Epidermal melanocyte (primary cell): ENCODE results near the gene EFR3B.
"Not testable (repeated sequence)": the region's sequence is repeated elsewhere in the genome, so short reads cannot be mapped to it uniquely, and the experiment has no call there.

Experiments
- DNase-seq: peaks from one replicate; pipeline ENCODE4 v3.0.0; 2011; ENCODE audit warnings: low spot score; ENCODE audit not compliant: insufficient read length

Gene EFR3B

GRCh38 chr2:25145803-25146202, 103.9 kb downstream of the EFR3B start:
- no peak for DNase-seq

GRCh38 chr2:25146896-25147295, 105.0 kb downstream of the EFR3B start:
- DNase-seq = no peak

DNA sequence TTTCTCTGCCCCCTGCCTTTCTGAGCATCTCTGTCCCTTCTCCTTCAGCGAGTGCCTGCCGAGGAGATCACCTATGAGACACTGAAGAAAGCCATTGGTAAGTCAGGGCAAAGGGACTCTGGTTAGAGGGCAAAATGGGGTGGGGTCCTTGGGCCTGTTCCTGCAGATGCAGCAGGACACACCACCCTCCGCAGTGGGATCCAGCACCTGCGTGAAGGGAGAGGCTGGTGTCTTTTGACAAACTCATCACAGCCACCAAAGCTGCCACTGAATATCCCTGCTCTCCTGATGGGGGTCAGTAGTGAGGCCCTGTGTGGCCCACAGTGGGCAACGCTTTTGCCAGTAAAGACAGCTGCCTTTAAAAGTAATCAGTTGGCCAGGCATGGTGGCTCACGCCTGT, 107.8 kb downstream of the EFR3B start:
- DNase-seq = no peak

GRCh38 chr2:25150993-25151392, 109.1 kb downstream of the EFR3B start:
- not testable (repeated sequence) for DNase-seq

- DNase-seq = no peak
Measured at GRCh38 chr2:25151718-25152117, 109.8 kb downstream of the EFR3B start.

- no peak for DNase-seq
Measured at GRCh38 chr2:25155401-25155800, 113.5 kb downstream of the EFR3B start.

GRCh38 chr2:25158096-25158852, 116.4 kb downstream of the EFR3B start:
- no peak for DNase-seq

DNA sequence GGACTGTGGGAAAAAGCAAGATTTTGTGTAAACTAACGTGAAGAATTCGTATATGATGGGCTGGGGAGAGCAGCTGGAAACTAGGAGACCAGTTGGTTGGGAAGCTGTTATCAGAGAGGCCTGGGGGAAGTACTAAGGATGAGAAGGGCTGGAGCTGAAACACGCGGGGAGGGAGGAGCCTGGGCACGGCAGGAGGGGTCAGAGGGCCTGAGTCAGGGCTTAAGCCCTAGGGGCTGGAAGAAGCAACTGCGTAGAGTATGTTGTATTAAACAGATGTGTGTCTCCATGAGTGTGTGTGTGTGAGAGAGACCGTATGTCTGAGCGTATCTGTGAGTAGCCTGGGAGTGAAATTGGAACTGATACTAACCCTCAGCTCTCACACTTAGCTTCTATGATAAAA, 118.1 kb downstream of the EFR3B start:
- no peak for DNase-seq

GRCh38 chr2:25160376-25160775, 118.5 kb downstream of the EFR3B start:
- no peak for DNase-seq

DNA sequence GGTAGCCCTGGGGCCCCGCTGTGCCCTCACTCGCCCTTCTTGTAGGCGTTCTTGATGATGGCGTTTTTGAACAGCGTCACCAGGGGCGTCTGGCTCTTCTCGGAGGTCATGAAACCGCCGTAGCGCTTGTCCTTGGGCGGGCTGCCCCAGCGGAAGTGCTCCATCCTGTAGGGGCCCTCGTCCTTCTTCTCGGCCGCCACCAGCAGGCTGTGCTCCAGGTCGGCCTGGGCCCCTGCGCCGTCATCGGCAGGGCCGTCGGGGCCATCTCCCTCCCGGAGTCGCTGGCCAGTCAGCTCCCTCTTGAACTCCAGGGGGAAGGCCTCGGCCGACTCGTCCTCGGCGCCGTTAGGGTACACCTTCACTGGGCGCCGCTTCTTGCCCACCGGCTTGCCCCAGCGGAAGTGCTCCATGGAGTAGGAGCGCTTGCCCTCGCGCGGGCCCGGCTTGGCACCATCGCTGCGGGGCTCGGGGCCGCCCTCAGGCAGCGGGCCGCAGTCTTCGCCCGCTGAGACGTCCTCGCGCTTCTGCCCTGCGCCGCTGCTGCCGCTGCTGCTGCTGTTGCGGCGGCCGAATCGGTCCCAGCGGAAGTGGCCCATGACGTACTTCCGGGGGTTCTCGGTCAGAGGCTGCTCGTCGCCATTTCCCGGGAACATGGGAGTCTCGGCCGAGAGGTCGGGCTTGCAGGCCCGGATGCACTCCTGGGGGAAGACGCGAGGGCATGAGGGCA, 119.3 kb downstream of the EFR3B start:
- no peak for DNase-seq

GRCh38 chr2:25162061-25162460, 120.2 kb downstream of the EFR3B start:
- DNase-seq = not testable (repeated sequence)

DNA sequence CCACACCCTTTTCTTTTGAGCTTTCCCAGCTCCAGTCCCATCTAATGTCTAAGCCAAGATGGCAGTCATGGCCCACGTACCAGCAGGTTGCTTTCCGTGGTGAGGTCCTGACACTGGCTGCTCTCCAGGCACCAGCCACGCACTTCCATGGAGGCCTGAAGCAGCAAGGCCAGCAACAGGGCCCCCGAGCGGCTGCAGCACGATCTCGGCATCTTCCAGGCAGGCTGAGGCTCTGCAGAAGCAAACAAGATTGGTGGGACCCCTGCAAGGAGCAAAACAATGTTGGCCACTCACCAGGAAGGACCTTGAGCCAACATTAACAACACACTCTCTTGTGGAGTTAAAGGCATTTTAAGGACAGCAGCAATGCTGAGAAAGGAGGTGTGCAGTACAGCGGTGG, 122.7 kb downstream of the EFR3B start:
- no peak for DNase-seq

GRCh38 chr2:25165992-25166875, 124.4 kb downstream of the EFR3B start:
- no peak for DNase-seq

DNA sequence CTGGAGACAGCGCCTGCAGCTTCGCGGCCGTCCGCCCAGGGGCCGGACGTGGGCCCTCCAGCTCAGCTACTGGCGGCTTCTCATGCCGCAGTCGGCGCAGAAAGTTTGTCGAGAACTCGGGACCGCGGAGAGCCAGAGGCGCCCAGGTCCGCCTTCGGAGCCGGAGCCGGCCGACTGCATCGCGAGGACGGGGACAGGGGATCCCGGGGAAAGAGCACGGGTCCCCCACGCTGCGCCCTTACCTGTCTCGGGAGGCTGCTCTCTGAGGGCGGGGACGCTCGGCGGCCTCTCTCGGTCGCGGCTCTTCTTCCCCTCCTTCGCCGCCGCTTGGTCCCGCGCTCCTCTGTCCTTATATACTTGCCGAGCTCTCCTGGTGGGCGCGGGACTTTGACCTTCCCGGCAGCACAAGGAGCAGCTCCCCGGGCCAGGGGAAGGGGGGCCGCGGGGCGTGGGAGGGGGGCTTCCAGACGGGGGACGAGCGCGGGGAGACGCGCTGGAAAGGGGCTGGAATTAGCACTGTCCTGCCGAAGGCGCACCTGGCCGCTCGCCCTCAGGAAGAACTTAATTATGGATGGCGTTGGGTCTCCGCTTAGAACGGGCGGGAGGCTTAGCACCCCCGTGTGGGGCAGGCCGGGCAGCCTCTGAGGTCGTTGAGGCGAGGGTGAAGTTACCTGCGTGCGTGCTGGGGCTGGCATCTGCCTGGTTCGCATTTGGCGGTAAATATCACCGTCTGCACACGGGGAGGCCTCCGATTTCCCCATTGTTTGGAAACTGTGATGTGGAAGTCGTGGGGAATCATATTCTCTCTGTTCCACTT, 126.6 kb downstream of the EFR3B start, which contains the start of gene POMC:
TSS of gene POMC (minus strand) at position 325 of the 817 bp plus-strand sequence. CDS start 3,808 bp downstream, outside the sequence.
- peak; percentile 33 for DNase-seq

DNA sequence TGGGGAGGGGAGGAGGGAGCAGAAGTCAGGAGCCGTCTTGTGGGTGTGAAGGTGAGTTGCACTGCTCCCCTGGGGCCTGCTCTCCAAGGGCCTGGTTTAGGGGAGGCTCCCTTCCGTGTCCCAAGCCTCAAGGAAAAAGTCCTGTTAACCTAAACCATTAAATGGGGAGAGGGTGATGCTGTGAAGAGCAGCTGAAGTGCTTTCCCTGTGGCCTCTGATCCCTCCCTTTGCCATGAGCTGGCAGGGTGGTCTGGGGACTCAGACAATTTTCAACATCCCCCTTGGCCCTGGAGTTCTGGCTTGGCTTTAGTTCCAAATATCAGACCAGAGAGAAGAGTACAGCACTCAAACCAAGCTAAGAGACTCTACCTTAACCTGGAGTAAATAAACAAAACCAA, 127.2 kb downstream of the EFR3B start:
- DNase-seq = no peak

DNA sequence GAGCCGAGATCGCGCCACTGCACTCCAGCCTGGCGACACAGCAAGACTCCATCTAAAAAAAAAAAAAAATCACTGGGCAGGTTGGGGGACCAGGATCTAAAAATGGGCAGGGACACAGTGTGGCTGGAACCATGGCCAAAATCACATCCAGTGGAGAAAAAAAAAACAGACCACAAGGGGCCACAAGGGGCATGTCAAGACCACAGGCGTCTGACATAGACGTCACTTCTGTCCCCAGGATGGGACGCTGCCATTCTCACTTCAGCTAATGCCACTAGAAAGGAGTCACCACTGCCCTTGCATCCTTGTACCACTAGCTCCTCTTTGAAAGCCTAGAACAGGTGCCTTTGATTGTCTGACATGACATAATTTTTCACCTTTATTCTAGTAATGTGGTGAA, 129.0 kb downstream of the EFR3B start:
- no peak for DNase-seq

DNA sequence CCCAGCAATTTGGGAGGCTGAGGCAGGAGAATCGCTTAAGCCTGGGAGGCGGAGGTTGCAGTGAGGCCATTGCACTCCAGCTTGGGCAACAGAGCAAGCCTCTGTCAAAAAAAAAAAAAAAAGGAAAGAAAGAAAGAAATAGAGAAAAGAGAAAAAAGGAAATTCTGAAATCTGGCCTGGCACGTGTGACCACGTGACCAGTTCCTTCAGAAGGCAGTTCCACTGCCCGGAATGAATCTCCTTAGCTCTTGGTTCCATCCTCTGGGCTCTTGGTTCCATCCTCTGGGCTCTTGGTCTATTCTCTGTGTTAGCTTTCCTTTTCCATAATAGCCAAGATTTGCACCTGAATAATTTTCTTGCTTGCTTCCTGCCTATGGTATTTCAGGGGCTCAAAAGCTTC, 131.8 kb downstream of the EFR3B start:
- no peak for DNase-seq

- no peak for DNase-seq
Measured at GRCh38 chr2:25174192-25174861, 132.5 kb downstream of the EFR3B start.

DNA sequence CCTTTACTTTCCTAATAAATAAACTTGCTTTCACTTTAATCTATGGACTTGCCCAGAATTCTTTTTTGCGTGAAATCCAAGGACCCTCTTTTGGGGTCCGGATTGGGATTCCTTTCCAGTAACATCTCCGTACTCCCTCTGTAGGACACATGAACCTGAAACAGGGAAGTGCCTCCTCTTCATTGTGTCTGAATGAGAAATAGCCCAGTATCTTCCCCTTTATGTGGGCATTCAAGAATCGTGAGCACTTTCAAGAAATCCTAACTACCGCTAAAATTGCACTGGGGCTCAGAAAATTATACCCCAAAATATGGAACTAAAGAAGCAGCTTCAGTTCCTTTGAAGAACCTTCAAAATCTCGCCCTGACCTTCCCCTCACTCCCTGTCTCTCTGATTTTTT, 134.3 kb downstream of the EFR3B start:
- no peak for DNase-seq

DNA sequence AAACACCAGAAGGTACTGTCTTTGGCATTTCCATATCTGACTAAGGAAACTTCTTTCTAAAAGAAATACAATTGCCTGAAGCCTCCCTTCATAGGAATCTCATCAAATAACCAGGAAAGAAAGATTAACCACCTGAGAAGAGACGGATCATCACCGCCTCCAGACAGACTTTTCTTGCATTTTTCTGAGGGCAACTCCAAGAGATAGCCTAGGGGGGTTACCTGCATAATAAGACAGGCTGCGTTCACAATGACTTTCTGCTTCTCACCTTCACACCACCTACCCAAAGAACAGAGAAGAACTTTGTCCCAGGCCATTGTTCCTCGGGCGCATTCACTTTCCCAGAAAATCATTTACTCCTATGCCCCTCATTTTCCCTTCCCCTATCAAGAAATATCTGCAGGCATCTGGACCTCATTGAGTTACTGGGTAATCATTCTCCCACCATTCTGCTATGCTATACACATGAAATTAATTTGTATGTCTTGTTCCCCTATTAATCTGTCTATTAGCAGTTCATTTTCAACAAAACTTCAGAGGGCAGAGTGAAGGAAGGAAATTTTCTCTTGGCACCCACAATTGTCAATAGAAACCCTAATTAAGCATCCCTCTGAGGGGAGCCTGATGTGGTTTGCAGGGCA, 134.8 kb downstream of the EFR3B start:
- DNase-seq = no peak
